HG03064 (cell line): Measurements from ENCODE around the gene OR56A1.

Experiments
- ATAC-seq: cut with Tn5 transposase; IDR thresholded peaks from one replicate; pipeline ENCODE4 v1.9.1; 2021; ENCODE audit warnings: low read depth; ENCODE audit not compliant: unreplicated experiment

The OR56A1 gene

GRCh38 chr11:5992604-5993251, 37.8 kb downstream of the OR56A1 start:
- no peak for ATAC-seq

GRCh38 chr11:5992150-5992549, 38.4 kb downstream of the OR56A1 start:
- no peak for ATAC-seq

DNA sequence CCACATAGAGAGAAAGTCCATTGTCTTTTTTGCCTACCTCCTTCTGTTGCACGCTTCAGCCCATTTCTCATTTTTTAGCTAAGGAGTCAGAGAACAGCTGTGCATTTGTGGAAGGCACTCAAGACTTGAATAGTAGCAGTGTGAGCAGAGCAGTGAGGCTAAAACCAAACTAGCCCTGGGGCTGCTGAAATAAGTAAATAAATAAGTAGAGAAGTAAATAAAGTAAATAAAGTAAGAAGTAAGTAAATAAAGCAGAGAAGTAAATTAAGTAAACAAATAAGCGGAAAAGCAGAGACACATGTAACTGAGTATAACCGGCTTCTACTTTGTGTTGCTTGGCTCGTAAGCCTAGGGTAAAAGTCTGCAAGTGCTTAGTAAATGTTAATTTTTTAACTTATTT, 41.4 kb downstream of the OR56A1 start:
- ATAC-seq = no peak

- no peak for ATAC-seq
Observed at GRCh38 chr11:5986885-5987284, 43.7 kb downstream of the OR56A1 start, which contains the start of gene OR52L1. Gene OR52L1, minus strand, starts transcription at chr11:5986985. Its CDS starts 55 bp downstream, at chr11:5986930.

DNA sequence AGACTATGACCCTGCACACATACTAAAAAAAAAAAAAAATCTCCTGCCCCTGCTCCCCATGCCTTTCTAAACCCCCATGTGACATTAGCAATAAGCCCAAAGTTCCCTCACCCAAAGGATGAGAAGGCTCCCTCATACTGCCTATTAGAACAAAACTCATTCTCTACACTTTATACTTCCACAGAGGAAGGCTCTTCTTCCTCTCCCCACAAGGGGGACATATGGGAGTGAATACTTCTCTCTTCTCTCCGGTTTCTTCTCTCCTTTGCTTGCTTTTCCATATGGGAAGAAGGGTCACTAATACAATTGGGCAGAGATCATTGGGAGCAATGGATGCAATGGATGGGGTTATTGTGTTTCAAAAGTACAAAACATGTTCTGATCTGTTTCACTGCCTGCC, 47.1 kb downstream of the OR56A1 start:
- no peak for ATAC-seq

GRCh38 chr11:5973530-5973929, 57.0 kb downstream of the OR56A1 start:
- ATAC-seq = no peak
